Aortic smooth muscle cell (primary cell): Measurements from ENCODE around the gene CDC42SE2. TPM values are rescaled to one million over a fixed set of nuclear protein-coding genes. Genes with fewer than 3 reads are reported as not detected.

Experiments
- total RNA-seq: library from RNA; depleted of rRNA; stranded (reverse); fragments of >200 nt; gene quantifications from 2 replicates; pipeline ENCODE4 v1.2.3, GENCODE V29; 2014

CDC42SE2 gene
- 20.5 and 24.0 TPM in 2 replicates for total RNA-seq

GRCh38 chr5:131263648-131264450 lies at the start of gene CDC42SE2:
CDC42SE2 (plus strand) TSS chr5:131264053; CDS start chr5:131359494, 95,441 bp downstream.

Other genes starting within 250 kb of the CDC42SE2 start
- gene HINT1, start 98.8 kb upstream of the CDC42SE2 start, total RNA-seq, result 192 and 236 TPM in 2 replicates
- gene LYRM7, start 93.1 kb upstream of the CDC42SE2 start, total RNA-seq, result 5.1 and 5.2 TPM in 2 replicates